Activated CD4-positive, alpha-beta T cell treated with anti-CD3 and anti-CD28 coated beads for 36 hours (primary cell): ENCODE data around the gene IL2RA. TPM values are rescaled to one million over a fixed set of nuclear protein-coding genes. Genes with fewer than 3 reads are reported as not detected.
A peak's percentile ranks its signal among the peaks of the same experiment; 100 is the strongest.

Experiments used
- ATAC-seq: fragments of 200-7000 bp; cut with Tn5 transposase; one replicate; pipeline ENCODE4 v1.10.0; 2021; ENCODE audit warnings: mild to moderate bottlenecking, moderate library complexity
- CTCF ChIA-PET: fragments of 350-600 bp; sonication (Branson Sonifier 250); formaldehyde crosslinking; loops from one replicate; lab custom pipeline; 2021; ENCODE audit warnings: antibody characterized with exemption; lab: Charles Lee
- POLR2A ChIA-PET: fragments of 350-600 bp; sonication (Branson Sonifier 250); formaldehyde crosslinking; loops from one replicate; lab custom pipeline; 2021; ENCODE audit warnings: antibody characterized with exemption, inconsistent platforms; lab: Charles Lee
- DNase-seq: peaks from one replicate; pipeline ENCODE4 v3.0.0-alpha.2; 2020
- H3K27ac Mint-ChIP-seq: one replicate; pipeline ENCODE4 v1.8.0; 2021; ENCODE audit warnings: mixed read lengths
- H3K27me3 Mint-ChIP-seq: one replicate; pipeline ENCODE4 v1.8.0; 2021; ENCODE audit warnings: mixed read lengths
- H3K36me3 Mint-ChIP-seq: one replicate; pipeline ENCODE4 v1.8.0; 2021; ENCODE audit warnings: low read depth, mixed read lengths
- H3K4me1 Mint-ChIP-seq: one replicate; pipeline ENCODE4 v1.8.0; 2021; ENCODE audit warnings: mixed read lengths
- H3K4me3 Mint-ChIP-seq: one replicate; pipeline ENCODE4 v1.8.0; 2021; ENCODE audit warnings: mild to moderate bottlenecking, moderate library complexity, mixed read lengths
- H3K9me3 Mint-ChIP-seq: one replicate; pipeline ENCODE4 v1.8.0; 2021; ENCODE audit warnings: low read depth, mixed read lengths
- intact Hi-C, 2 experiments: fragments of 100-400 bp; cut with DNase I in 1 of 2; cut with micrococcal nuclease in 1 of 2; formaldehyde crosslinking; loops; one replicate each; pipeline versions ENCODE4 v1.14.2 to v1.15.1; 2022 to 2024; cut with DNase I, micrococcal nuclease
- total RNA-seq, 2 experiments: library from RNA; stranded (reverse); gene quantifications; one replicate each; pipeline ENCODE4 v1.2.3, GENCODE V29; 2021

IL2RA gene
- total RNA-seq, 2 experiments from 2014 or later: 659 to 980 TPM

GRCh38 chr10:6083523-6084475, 21.6 kb upstream of the IL2RA start:
- H3K9me3 Mint-ChIP-seq: peaks cover 7% of the 10 kb centered on the region
- peaks cover 10% of the 10 kb centered on the region for H3K36me3 Mint-ChIP-seq
- ChIA-PET POLR2A (interaction anchor here (0.6 to 2.5 kb wide), 19 partner anchors 9 to 391 kb away, joined by 3 to 70 read pairs (median 6); partner anchors contain the start of genes GDI2 and IL2RA), CTCF (interaction anchor here (0.6 to 2.9 kb wide), 16 partner anchors 9 to 602 kb away, joined by 3 to 60 read pairs (median 5); partner anchors contain the start of genes IL2RA and PFKFB3)
- peak overlapping the region; percentile 95 for H3K27ac Mint-ChIP-seq
- H3K27me3 Mint-ChIP-seq: no peaks in the 10 kb centered on the region
- peaks cover 67% of the 10 kb centered on the region for H3K4me1 Mint-ChIP-seq
- ATAC-seq (peak; percentile 79), DNase-seq (peak; percentile 85)
- H3K4me3 Mint-ChIP-seq: peak overlapping the region; percentile 71
- intact Hi-C loops: loop anchor here (1.0 to 10.0 kb wide), 8 partner anchors 11 to 269 kb away; partner anchors contain the start of genes IL15RA (in 2 of the 2), GDI2 (in 1 of the 2) and IL2RA (in 1 of the 2)

GRCh38 chr10:6082496-6083395, 20.6 kb upstream of the IL2RA start:
- peak overlapping the region; percentile 71 for H3K4me3 Mint-ChIP-seq
- H3K27ac Mint-ChIP-seq: peak overlapping the region; percentile 95
- POLR2A ChIA-PET: interaction anchor here (0.6 to 2.5 kb wide), 12 partner anchors 8 to 265 kb away, joined by 3 to 70 read pairs (median 10); partner anchors contain the start of gene IL2RA
- ATAC-seq (peak; percentile 25), DNase-seq (peak; percentile 45)
- peaks cover 58% of the 10 kb centered on the region for H3K4me1 Mint-ChIP-seq
- H3K9me3 Mint-ChIP-seq: peaks cover 7% of the 10 kb centered on the region
- peaks cover 10% of the 10 kb centered on the region for H3K36me3 Mint-ChIP-seq
- intact Hi-C loops: loop anchor here (1.0 to 10.0 kb wide), 8 partner anchors 10 to 268 kb away; partner anchors contain the start of genes IL15RA (in 2 of the 2), GDI2 (in 1 of the 2) and IL2RA (in 1 of the 2)
- H3K27me3 Mint-ChIP-seq: no peaks in the 10 kb centered on the region
- CTCF ChIA-PET: interaction anchor here (0.7 to 2.9 kb wide), 11 partner anchors 10 to 324 kb away, joined by 3 to 60 read pairs (median 8); partner anchors contain the start of gene IL2RA

- ATAC-seq (no peak), DNase-seq (no peak)
- POLR2A ChIA-PET: interaction anchor here (0.6 to 0.8 kb wide), 2 partner anchors 17 to 22 kb away, joined by 4 read pairs; no protein-coding TSS in a partner anchor
- Mint-ChIP-seq H3K4me1 (peaks cover 43% of the 10 kb centered on the region), H3K9me3 (peaks cover 7% of the 10 kb centered on the region), H3K36me3 (peaks cover 10% of the 10 kb centered on the region), H3K27me3 (peaks cover 8% of the 10 kb centered on the region), H3K27ac (no peak overlapping the region), H3K4me3 (no peak overlapping the region)
- CTCF ChIA-PET: interaction anchor here (0.7 to 1.4 kb wide), 2 partner anchors 11 to 27 kb away, joined by 3 to 5 read pairs; no protein-coding TSS in a partner anchor
- intact Hi-C loops: loop anchor here in 1 of 2 experiments (10.0 kb wide), 1 partner anchor 266 kb away; the partner anchor contains the start of gene GDI2
Measured at GRCh38 chr10:6080417-6080973, 18.3 kb upstream of the IL2RA start.

GRCh38 chr10:6079044-6079443, 16.9 kb upstream of the IL2RA start:
- no peak for ATAC-seq
- Mint-ChIP-seq H3K27ac (no peak overlapping the region), H3K4me3 (no peak overlapping the region), H3K27me3 (peaks cover 8% of the 10 kb centered on the region), H3K36me3 (peaks cover 10% of the 10 kb centered on the region), H3K9me3 (peaks cover 7% of the 10 kb centered on the region), H3K4me1 (peaks cover 46% of the 10 kb centered on the region)
- intact Hi-C loops: no loop called here
- ChIA-PET POLR2A (no interaction called here), CTCF (interaction anchor here (0.7 to 1.0 kb wide), 2 partner anchors 72 to 320 kb away, joined by 3 read pairs; no protein-coding TSS in a partner anchor)
- no peak for DNase-seq

- H3K36me3 Mint-ChIP-seq: peaks cover 6% of the 10 kb centered on the region
- H3K27me3 Mint-ChIP-seq: peaks cover 8% of the 10 kb centered on the region
- DNase-seq (no peak), ATAC-seq (no peak)
- no peak overlapping the region for H3K4me3 Mint-ChIP-seq
- H3K27ac Mint-ChIP-seq: no peak overlapping the region
- H3K9me3 Mint-ChIP-seq: peaks cover 5% of the 10 kb centered on the region
- CTCF ChIA-PET: interaction anchor here (3.1 kb wide), 1 partner anchor 9 kb away, joined by 16 read pairs; no protein-coding TSS in a partner anchor
- POLR2A ChIA-PET: no interaction called here
- intact Hi-C loops: no loop called here
- H3K4me1 Mint-ChIP-seq: peaks cover 46% of the 10 kb centered on the region
Measured at GRCh38 chr10:6077071-6077675, 15.0 kb upstream of the IL2RA start.

GRCh38 chr10:6074489-6075301, 12.5 kb upstream of the IL2RA start:
- CTCF ChIA-PET: interaction anchor here (0.6 to 9.7 kb wide), 8 partner anchors 9 to 126 kb away, joined by 3 to 60 read pairs (median 8); no protein-coding TSS in a partner anchor
- ATAC-seq: peak; percentile 57
- DNase-seq: peak; percentile 54

GRCh38 chr10:6072215-6072934, 10.2 kb upstream of the IL2RA start:
- Mint-ChIP-seq H3K27me3 (peaks cover 8% of the 10 kb centered on the region), H3K4me3 (peak overlapping the region; percentile 21), H3K9me3 (no peaks in the 10 kb centered on the region), H3K27ac (peak overlapping the region; percentile 95), H3K4me1 (peaks cover 84% of the 10 kb centered on the region), H3K36me3 (no peaks in the 10 kb centered on the region)
- ChIA-PET POLR2A (interaction anchor here (0.6 to 5.3 kb wide), 7 partner anchors 11 to 23 kb away, joined by 3 to 39 read pairs (median 6); partner anchors contain the start of gene IL2RA), CTCF (interaction anchor here (0.8 to 9.7 kb wide), 11 partner anchors 9 to 506 kb away, joined by 3 to 60 read pairs (median 7); no protein-coding TSS in a partner anchor)
- peak; percentile 48 for ATAC-seq
- peak; percentile 67 for DNase-seq
- intact Hi-C loops: loop anchor here (1.0 to 5.0 kb wide), 4 partner anchors 10 to 1195 kb away; partner anchors contain the start of gene IL2RA (in 1 of the 2)

More at GRCh38 chr10:6074489-6075301, 12.5 kb upstream of the IL2RA start:
- Mint-ChIP-seq H3K4me1 (peaks cover 61% of the 10 kb centered on the region), H3K36me3 (no peaks in the 10 kb centered on the region), H3K27me3 (peaks cover 8% of the 10 kb centered on the region), H3K9me3 (no peaks in the 10 kb centered on the region), H3K27ac (peak overlapping the region; percentile 58), H3K4me3 (peak overlapping the region; percentile 26)
- POLR2A ChIA-PET: interaction anchor here (0.7 to 5.3 kb wide), 6 partner anchors 9 to 23 kb away, joined by 3 to 39 read pairs (median 11); partner anchors contain the start of gene IL2RA
- intact Hi-C loops: loop anchor here in 1 of 2 experiments (5.0 kb wide), 1 partner anchor 1193 kb away; no protein-coding TSS in a partner anchor
